ENCODE results near the gene ADAM19. TPM values are rescaled to one million over a fixed set of nuclear protein-coding genes. Genes with fewer than 3 reads are reported as not detected.

The ADAM19 gene
- total RNA-seq, 1 donor from 2014 or later = 11.5 TPM

GRCh38 chr5:157463621-157464518 lies 111.7 kb downstream of the ADAM19 start:
- Histone ChIP-seq H3K27ac (no peak overlapping the region), H3K79me2 (ENCODE audit: low read depth) (no peaks in the 10 kb centered on the region), H3K9ac (no peak overlapping the region), H3K4me1 (peaks cover 10% of the 10 kb centered on the region), H3K4me3 (no peak overlapping the region), H3K9me3 (ENCODE audit: low read depth) (no peaks in the 10 kb centered on the region), H3F3A (ENCODE audit: low read depth) (peaks cover 9% of the 10 kb centered on the region), H4K20me1 (ENCODE audit: low read depth) (no peaks in the 10 kb centered on the region), H3K27me3 (peaks cover 40% of the 10 kb centered on the region), H2AFZ (replicated peaks) (no peak overlapping the region), H3K36me3 (no peaks in the 10 kb centered on the region), H3K4me2 (peak overlapping the region; percentile 18)
- H3K36me3 Mint-ChIP-seq = peaks cover 2% of the 10 kb centered on the region
- peaks cover 19% of the 10 kb centered on the region for H3K27me3 Mint-ChIP-seq (ENCODE audit: insufficient read depth, low read depth)
- peak overlapping the region; percentile 3 for H3K4me3 Mint-ChIP-seq
- H3K4me1 Mint-ChIP-seq = peaks cover 16% of the 10 kb centered on the region
- H3K9me3 Mint-ChIP-seq = no peaks in the 10 kb centered on the region
- DNase-seq (ENCODE audit: low spot score) = peak; percentile 71
- TF ChIP-seq EZH2 (IDR thresholded peaks at IDR 0.05) (no peak), EZH2phosphoT487 (IDR thresholded peaks at IDR 0.05) (no peak), CTCF (IDR thresholded peaks at IDR 0.05) (no peak)
- peak overlapping the region; percentile 25 for H3K27ac Mint-ChIP-seq

- H3K9ac ChIP-seq = no peak overlapping the region
- H4K20me1 ChIP-seq (ENCODE audit: low read depth) = no peaks in the 10 kb centered on the region
- no peaks in the 10 kb centered on the region for H3K79me2 ChIP-seq (ENCODE audit: low read depth)
- H3K36me3 ChIP-seq = no peaks in the 10 kb centered on the region
- peaks cover 48% of the 10 kb centered on the region for H3K27me3 ChIP-seq
- Mint-ChIP-seq H3K27ac (no peak overlapping the region), H3K9me3 (no peaks in the 10 kb centered on the region), H3K4me1 (peaks cover 20% of the 10 kb centered on the region), H3K27me3 (ENCODE audit: insufficient read depth, low read depth) (peaks cover 21% of the 10 kb centered on the region), H3K4me3 (no peak overlapping the region), H3K36me3 (peaks cover 2% of the 10 kb centered on the region)
- DNase-seq (ENCODE audit: low spot score) = no peak
- TF ChIP-seq EZH2 (IDR thresholded peaks at IDR 0.05) (no peak), EZH2phosphoT487 (IDR thresholded peaks at IDR 0.05) (no peak), CTCF (IDR thresholded peaks at IDR 0.05) (no peak)
- peaks cover 10% of the 10 kb centered on the region for H3K4me1 ChIP-seq
- no peak overlapping the region for H3K4me3 ChIP-seq
- no peak overlapping the region for H3K27ac ChIP-seq
- H2AFZ ChIP-seq (replicated peaks) = no peak overlapping the region
- no peak overlapping the region for H3K4me2 ChIP-seq
- no peaks in the 10 kb centered on the region for H3K9me3 ChIP-seq (ENCODE audit: low read depth)
- peaks cover 9% of the 10 kb centered on the region for H3F3A ChIP-seq (ENCODE audit: low read depth)
Observed at GRCh38 chr5:157463081-157463480, 112.5 kb downstream of the ADAM19 start.

GRCh38 chr5:157460921-157461792 lies 114.4 kb downstream of the ADAM19 start:
- Histone ChIP-seq H2AFZ (replicated peaks) (no peak overlapping the region), H3K4me2 (no peak overlapping the region), H3F3A (ENCODE audit: low read depth) (peaks cover 9% of the 10 kb centered on the region), H4K20me1 (ENCODE audit: low read depth) (no peaks in the 10 kb centered on the region), H3K79me2 (ENCODE audit: low read depth) (no peaks in the 10 kb centered on the region), H3K27me3 (peaks cover 59% of the 10 kb centered on the region), H3K9me3 (ENCODE audit: low read depth) (no peaks in the 10 kb centered on the region), H3K4me3 (no peak overlapping the region), H3K27ac (no peak overlapping the region), H3K36me3 (no peaks in the 10 kb centered on the region), H3K4me1 (peaks cover 16% of the 10 kb centered on the region), H3K9ac (no peak overlapping the region)
- DNase-seq (ENCODE audit: low spot score) = no peak
- Mint-ChIP-seq H3K27me3 (ENCODE audit: insufficient read depth, low read depth) (peaks cover 26% of the 10 kb centered on the region), H3K4me3 (no peak overlapping the region), H3K9me3 (no peaks in the 10 kb centered on the region), H3K36me3 (peaks cover 2% of the 10 kb centered on the region), H3K27ac (no peak overlapping the region), H3K4me1 (peaks cover 26% of the 10 kb centered on the region)
- no peak for TF ChIP-seq CTCF (IDR thresholded peaks at IDR 0.05)
- TF ChIP-seq EZH2 (IDR thresholded peaks at IDR 0.05) = no peak
- no peak for TF ChIP-seq EZH2phosphoT487 (IDR thresholded peaks at IDR 0.05)
